Natural killer cell (primary cell): Measurements from ENCODE around the gene COL27A1. TPM values are rescaled to one million over a fixed set of nuclear protein-coding genes. Genes with fewer than 3 reads are reported as not detected.

Experiments used
- ATAC-seq, 3 donors: fragments of 150-1000 bp in 2 of 3; fragments of 200-7000 bp in 1 of 3; cut with Tn5 transposase; 1 replicate in 1 of 3; 2 replicates in 2 of 3; pipeline ENCODE4 v1.10.0; 2021; ENCODE audit warnings: mild to moderate bottlenecking in 2 of 3, moderate library complexity in 2 of 3
- DNase-seq, 2 donors: peaks; one replicate each; pipeline versions ENCODE4 v3.0.0 to v3.0.0-alpha.2; 2013 to 2021; ENCODE audit warnings: mixed read lengths in 1 of 2
- H3K27ac ChIP-seq: one replicate; pipeline ENCODE4 v1.5.1; 2013; ENCODE audit warnings: mild to moderate bottlenecking, low read length
- H3K27me3 ChIP-seq: one replicate; pipeline ENCODE4 v1.6.1; 2013; ENCODE audit warnings: low read length; ENCODE audit not compliant: control insufficient read depth, insufficient read depth
- H3K36me3 ChIP-seq: one replicate; pipeline ENCODE4 v1.6.1; 2013; ENCODE audit warnings: low read length; ENCODE audit not compliant: control insufficient read depth, insufficient read depth
- H3K4me1 ChIP-seq: one replicate; pipeline ENCODE4 v1.6.1; 2013; ENCODE audit warnings: low read length; ENCODE audit not compliant: control insufficient read depth, insufficient read depth
- H3K4me3 ChIP-seq: one replicate; pipeline ENCODE4 v1.5.1; 2013; ENCODE audit warnings: low read length
- H3K9me3 ChIP-seq: one replicate; pipeline ENCODE4 v1.6.1; 2013; ENCODE audit warnings: low read length; ENCODE audit not compliant: control insufficient read depth, insufficient read depth
- H3K27ac Mint-ChIP-seq, 2 donors: one replicate each; pipeline ENCODE4 v1.8.0; 2022; ENCODE audit warnings: mild to moderate bottlenecking in 2 of 2, mixed read lengths in 2 of 2, moderate library complexity in 1 of 2
- H3K27me3 Mint-ChIP-seq, 2 donors: one replicate each; pipeline ENCODE4 v1.8.0; 2022; ENCODE audit warnings: low read depth in 2 of 2, mixed read lengths in 2 of 2
- H3K36me3 Mint-ChIP-seq: one replicate; pipeline ENCODE4 v1.8.0; 2022; ENCODE audit warnings: mixed read lengths
- H3K4me1 Mint-ChIP-seq, 2 donors: one replicate each; pipeline ENCODE4 v1.8.0; 2022; ENCODE audit warnings: mixed read lengths in 2 of 2
- H3K4me3 Mint-ChIP-seq: one replicate; pipeline ENCODE4 v1.8.0; 2022; ENCODE audit warnings: mild to moderate bottlenecking, moderate library complexity, mixed read lengths
- H3K9me3 Mint-ChIP-seq, 2 donors: one replicate each; pipeline ENCODE4 v1.8.0; 2022; ENCODE audit warnings: mixed read lengths in 2 of 2
- WGBS: methylation state at CpG from one replicate; pipeline ENCODE4 v1.1.7; 2013; ENCODE audit warnings: missing lambda C conversion rate; ENCODE audit not compliant: insufficient coverage; 5-methylcytosine and 5-hydroxymethylcytosine counted together
- intact Hi-C: fragments of 100-400 bp; cut with micrococcal nuclease; formaldehyde crosslinking; loops from one replicate; pipeline ENCODE4 v1.14.2; 2022
- total RNA-seq, 4 donors: library from RNA; stranded (reverse); fragments of 120-200 nt in 1 of 4; gene quantifications; one replicate each; pipeline versions ENCODE4 v1.2.3 to v1.2.4, GENCODE V29; 2013 to 2022
- TF ChIP-seq, protein P1 (sequence below): fragments of 200-600 bp; IDR thresholded peaks from one replicate; pipeline ENCODE4 v1.8.0; 2022; ENCODE audit warnings: antibody characterized with exemption

The COL27A1 gene
- total RNA-seq, 3 donors from 2014 or later (not counting 1 experiment from before 2014, with no cell fraction given) = not detected

DNA sequence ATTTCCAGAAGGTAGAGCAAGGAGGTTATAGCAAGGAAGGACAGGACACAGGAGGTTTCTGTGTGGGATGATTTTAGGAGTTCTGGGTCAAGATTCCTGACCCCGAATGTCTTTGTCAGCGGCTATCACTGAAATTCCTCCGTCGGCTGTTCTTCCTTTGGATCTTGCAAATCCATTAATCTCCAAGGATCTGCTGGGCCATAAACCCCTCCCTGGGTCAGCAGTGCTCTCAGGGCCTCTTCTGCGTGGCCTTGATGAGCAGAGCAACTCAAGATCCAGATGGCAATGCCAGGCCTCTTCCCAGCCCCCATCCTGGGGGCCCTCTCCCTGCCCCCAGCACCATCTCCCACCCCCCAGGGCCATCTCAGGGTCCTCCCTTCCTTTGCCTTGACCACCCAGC lies 16.3 kb upstream of the COL27A1 start:
- Histone ChIP-seq H3K27me3 (no peaks in the 10 kb centered on the region), H3K4me1 (no peaks in the 10 kb centered on the region), H3K36me3 (no peaks in the 10 kb centered on the region), H3K4me3 (no peak overlapping the region), H3K9me3 (no peaks in the 10 kb centered on the region), H3K27ac (no peak overlapping the region)
- WGBS = 84% methylated on average over 5 of the region's 5 CpGs
- H3K36me3 Mint-ChIP-seq = no peaks in the 10 kb centered on the region
- ATAC-seq = no peak
- intact Hi-C loops = no loop called here
- no peak for DNase-seq
- no peaks in the 10 kb centered on the region for H3K4me1 Mint-ChIP-seq
- TF ChIP-seq, protein P1, sequence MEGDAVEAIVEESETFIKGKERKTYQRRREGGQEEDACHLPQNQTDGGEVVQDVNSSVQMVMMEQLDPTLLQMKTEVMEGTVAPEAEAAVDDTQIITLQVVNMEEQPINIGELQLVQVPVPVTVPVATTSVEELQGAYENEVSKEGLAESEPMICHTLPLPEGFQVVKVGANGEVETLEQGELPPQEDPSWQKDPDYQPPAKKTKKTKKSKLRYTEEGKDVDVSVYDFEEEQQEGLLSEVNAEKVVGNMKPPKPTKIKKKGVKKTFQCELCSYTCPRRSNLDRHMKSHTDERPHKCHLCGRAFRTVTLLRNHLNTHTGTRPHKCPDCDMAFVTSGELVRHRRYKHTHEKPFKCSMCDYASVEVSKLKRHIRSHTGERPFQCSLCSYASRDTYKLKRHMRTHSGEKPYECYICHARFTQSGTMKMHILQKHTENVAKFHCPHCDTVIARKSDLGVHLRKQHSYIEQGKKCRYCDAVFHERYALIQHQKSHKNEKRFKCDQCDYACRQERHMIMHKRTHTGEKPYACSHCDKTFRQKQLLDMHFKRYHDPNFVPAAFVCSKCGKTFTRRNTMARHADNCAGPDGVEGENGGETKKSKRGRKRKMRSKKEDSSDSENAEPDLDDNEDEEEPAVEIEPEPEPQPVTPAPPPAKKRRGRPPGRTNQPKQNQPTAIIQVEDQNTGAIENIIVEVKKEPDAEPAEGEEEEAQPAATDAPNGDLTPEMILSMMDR = no peak
- no peaks in the 10 kb centered on the region for H3K9me3 Mint-ChIP-seq
- H3K4me3 Mint-ChIP-seq = no peak overlapping the region
- H3K27ac Mint-ChIP-seq = no peak overlapping the region
- peaks cover 5 to 16% of the 10 kb centered on the region in 2 donors for H3K27me3 Mint-ChIP-seq

DNA sequence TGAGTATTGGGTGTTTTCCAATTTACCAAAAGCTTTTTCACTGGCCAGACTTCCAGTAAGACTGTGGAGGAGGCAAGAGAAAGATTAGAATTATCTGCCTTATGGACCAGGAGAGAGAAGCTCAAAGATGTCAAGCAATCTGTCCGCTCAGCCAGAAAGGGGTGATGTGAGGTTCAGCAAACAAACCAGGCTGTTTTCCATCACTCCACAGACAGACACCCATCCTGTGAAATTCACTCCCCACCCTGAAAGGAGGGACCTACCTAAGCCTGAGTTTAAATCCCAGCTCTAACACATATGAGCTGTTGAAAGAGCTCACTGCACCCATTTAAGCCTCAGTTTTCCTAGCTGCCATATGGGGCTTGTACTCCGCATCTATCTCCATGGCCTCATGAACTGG lies 14.9 kb upstream of the COL27A1 start:
- H3K27ac ChIP-seq = no peak overlapping the region
- TF ChIP-seq, protein P1 = no peak
- ATAC-seq (no peak), DNase-seq (no peak)
- Mint-ChIP-seq H3K36me3 (no peaks in the 10 kb centered on the region), H3K27me3 (peaks cover 5 to 16% of the 10 kb centered on the region in 2 donors), H3K27ac (no peak overlapping the region), H3K4me1 (no peaks in the 10 kb centered on the region), H3K9me3 (no peaks in the 10 kb centered on the region), H3K4me3 (no peak overlapping the region)
- H3K9me3 ChIP-seq = no peaks in the 10 kb centered on the region
- 98% methylated on average over 2 of the region's 2 CpGs for WGBS
- intact Hi-C loops = no loop called here
- H3K27me3 ChIP-seq = no peaks in the 10 kb centered on the region
- no peaks in the 10 kb centered on the region for H3K4me1 ChIP-seq
- H3K4me3 ChIP-seq = no peak overlapping the region
- no peaks in the 10 kb centered on the region for H3K36me3 ChIP-seq

DNA sequence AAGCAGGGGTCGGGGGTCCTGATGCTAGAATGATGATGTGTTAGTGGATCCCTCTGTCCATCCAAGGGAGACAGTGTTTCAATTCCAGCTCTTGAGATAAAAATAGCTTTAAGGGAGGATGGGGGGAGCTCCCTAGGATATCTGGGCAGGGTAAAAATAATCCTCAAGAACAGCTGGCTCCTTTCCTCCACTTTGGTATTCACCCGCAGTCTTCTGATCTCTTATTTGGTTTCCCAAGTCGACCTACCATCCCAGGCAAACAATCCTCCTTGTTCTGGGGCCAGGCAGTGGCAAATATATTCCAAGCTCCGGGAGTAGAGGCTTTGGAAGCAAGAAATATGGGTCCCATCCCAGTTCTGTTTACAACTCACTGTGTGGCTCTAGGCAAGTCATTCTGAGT lies 14.5 kb upstream of the COL27A1 start:
- Histone ChIP-seq H3K36me3 (no peaks in the 10 kb centered on the region), H3K27me3 (no peaks in the 10 kb centered on the region), H3K27ac (no peak overlapping the region), H3K9me3 (no peaks in the 10 kb centered on the region), H3K4me3 (no peak overlapping the region), H3K4me1 (no peaks in the 10 kb centered on the region)
- H3K36me3 Mint-ChIP-seq = no peaks in the 10 kb centered on the region
- intact Hi-C loops = no loop called here
- H3K9me3 Mint-ChIP-seq = no peaks in the 10 kb centered on the region
- no peak for DNase-seq
- WGBS = 72% methylated on average over 4 of the region's 4 CpGs
- no peak overlapping the region for H3K4me3 Mint-ChIP-seq
- no peak overlapping the region for H3K27ac Mint-ChIP-seq
- no peaks in the 10 kb centered on the region for H3K4me1 Mint-ChIP-seq
- TF ChIP-seq, protein P1 = no peak
- no peak for ATAC-seq
- peaks cover 3 to 16% of the 10 kb centered on the region in 2 donors for H3K27me3 Mint-ChIP-seq

DNA sequence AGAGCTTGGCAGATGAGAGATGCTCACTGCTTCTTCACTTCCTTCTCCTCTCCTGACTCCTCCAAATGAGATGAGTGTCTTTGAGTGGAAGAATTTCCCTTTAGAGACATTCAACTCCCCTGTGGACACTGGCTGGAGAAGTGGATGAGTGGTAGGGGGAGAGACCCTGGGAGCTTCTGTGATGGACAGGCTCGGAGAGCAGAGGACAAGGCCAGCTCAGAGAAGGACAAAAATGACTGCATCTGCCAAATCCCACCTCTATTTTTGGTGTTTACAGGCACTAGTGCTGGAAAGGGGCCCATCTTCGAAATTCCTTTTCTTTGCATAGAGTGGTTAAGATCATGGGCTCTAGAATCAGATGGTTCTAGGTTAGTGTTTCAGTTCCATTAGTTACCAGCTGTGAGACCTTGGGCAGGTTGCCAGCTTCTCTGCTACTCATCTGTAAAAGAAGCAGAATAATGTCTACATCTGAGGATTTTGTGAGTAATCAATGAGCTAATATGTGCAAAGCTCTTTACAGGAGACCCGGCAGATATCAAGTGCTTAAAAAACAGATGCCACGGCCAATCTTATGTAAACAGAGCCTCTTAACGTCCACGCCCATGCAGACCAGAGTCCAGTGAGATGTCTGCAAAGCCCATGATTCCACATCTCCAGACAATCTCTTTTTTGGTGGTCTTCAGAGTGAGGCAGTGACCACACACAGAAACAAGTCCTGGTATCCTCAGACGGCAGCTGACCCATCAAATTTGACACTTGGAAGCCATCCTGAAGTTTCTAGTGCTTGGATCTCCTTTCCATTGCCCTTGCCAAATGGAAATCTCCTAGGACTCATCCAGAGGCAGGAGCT lies 13.6 kb upstream of the COL27A1 start:
- intact Hi-C loops = no loop called here
- H3K27me3 ChIP-seq = no peaks in the 10 kb centered on the region
- no peak overlapping the region for H3K27ac ChIP-seq
- Mint-ChIP-seq H3K27me3 (peaks cover 5 to 16% of the 10 kb centered on the region in 2 donors), H3K4me3 (no peak overlapping the region), H3K36me3 (no peaks in the 10 kb centered on the region), H3K4me1 (no peaks in the 10 kb centered on the region), H3K27ac (no peak overlapping the region), H3K9me3 (no peaks in the 10 kb centered on the region)
- H3K9me3 ChIP-seq = no peaks in the 10 kb centered on the region
- TF ChIP-seq, protein P1 = no peak
- H3K36me3 ChIP-seq = no peaks in the 10 kb centered on the region
- no peaks in the 10 kb centered on the region for H3K4me1 ChIP-seq
- WGBS = 83% methylated on average over 7 of the region's 7 CpGs
- no peak for ATAC-seq
- H3K4me3 ChIP-seq = no peak overlapping the region
- DNase-seq = no peak
